Upper lobe of left lung (tissue), 6 donors: ENCODE data around the gene NACC2. TPM values are rescaled to one million over a fixed set of nuclear protein-coding genes. Genes with fewer than 3 reads are reported as not detected.

Source experiments
- ATAC-seq, 2 donors: fragments of 200-7000 bp; cut with Tn5 transposase; one replicate each; pipeline ENCODE4 v1.9.1; 2022; ENCODE audit warnings: mild to moderate bottlenecking in 2 of 2, moderate library complexity in 2 of 2; ENCODE audit not compliant: low FRiP score in 2 of 2
- DNase-seq, 2 donors: peaks; one replicate each; pipeline ENCODE4 v3.0.0-alpha.2; 2019 to 2020
- H3K27ac ChIP-seq, 4 donors: fragments of 200-600 bp; sonication (generic); one replicate each; pipeline ENCODE4 v1.5.1; 2016 to 2019
- H3K27me3 ChIP-seq, 4 donors: fragments of 200-600 bp; sonication (generic); one replicate each; pipeline ENCODE4 v1.5.1; 2017 to 2019
- H3K36me3 ChIP-seq, 4 donors: fragments of 200-600 bp; sonication (generic); one replicate each; pipeline ENCODE4 v1.5.1; 2016 to 2019
- H3K4me1 ChIP-seq, 4 donors: fragments of 200-600 bp; sonication (generic); one replicate each; pipeline ENCODE4 v1.5.1; 2018 to 2019
- H3K4me3 ChIP-seq, 4 donors: fragments of 200-600 bp; sonication (generic); one replicate each; pipeline ENCODE4 v1.5.1; 2017 to 2019; ENCODE audit warnings: mild to moderate bottlenecking in 2 of 4, moderate library complexity in 1 of 4
- H3K9me3 ChIP-seq, 4 donors: fragments of 200-600 bp; sonication (generic); one replicate each; pipeline ENCODE4 v1.5.1; 2018 to 2019
- CTCF ChIP-seq, 6 experiments: fragments of 450-650 bp in 4 of 6; fragments of 200-600 bp in 2 of 6; sonication (generic) in 2 of 6; IDR thresholded peaks; one replicate each; pipeline ENCODE4 v1.5.1; 2016 to 2019; ENCODE audit warnings: antibody characterized with exemption in 6 of 6
- EP300 ChIP-seq, 4 donors: sonication (generic); formaldehyde crosslinking; IDR thresholded peaks; one replicate each; pipeline ENCODE4 v1.5.1; 2017; ENCODE audit warnings: antibody characterized with exemption in 4 of 4, control low read depth in 2 of 4
- POLR2A ChIP-seq, 4 donors: fragments of 450-650 bp; IDR thresholded peaks; one replicate each; pipeline ENCODE4 v1.5.1; 2016 to 2017; ENCODE audit warnings: antibody characterized with exemption in 4 of 4, mild to moderate bottlenecking in 2 of 4
- POLR2AphosphoS5 ChIP-seq, 2 donors: sonication (generic); formaldehyde crosslinking; IDR thresholded peaks; one replicate each; pipeline ENCODE4 v1.5.1; 2017; ENCODE audit warnings: antibody characterized with exemption in 2 of 2
- WGBS, 2 donors: methylation state at CpG; one replicate each; pipeline ENCODE4 v1.1.5; 2017 to 2018; 5-methylcytosine and 5-hydroxymethylcytosine counted together
- total RNA-seq, 6 donors: library from RNA; depleted of rRNA in 4 of 6; stranded (reverse); fragments of >200 nt in 4 of 6; gene quantifications; one replicate each; pipeline versions ENCODE4 v1.1.0 to v1.2.1, GENCODE V29; 2016 to 2021
- donor health status: DM: no; HTN: no; CAD: no; lungs with moderate emphysema.
- donor health status: DM: no; HTN: yes; CAD: no; lungs with severe emphysema.

NACC2 gene
- total RNA-seq, 6 donors from 2014 or later: 16.8 to 38.4 (median 31.3) TPM

GRCh38 chr9:136049491-136050265, 45.4 kb downstream of the NACC2 start:
- peaks cover 51 to 95% (median 69%) of the 10 kb centered on the region in 4 donors for H3K4me1 ChIP-seq

GRCh38 chr9:136048560-136049411, 46.3 kb downstream of the NACC2 start:
- Histone ChIP-seq H3K36me3 (peaks cover 4 to 60% (median 31%) of the 10 kb centered on the region in 4 donors), H3K27ac (no peak overlapping the region), H3K27me3 (no peaks in the 10 kb centered on the region), H3K9me3 (no peaks in the 10 kb centered on the region), H3K4me3 (no peak overlapping the region), H3K4me1 (peaks cover 46 to 93% (median 66%) of the 10 kb centered on the region in 4 donors)
- DNase-seq (peak in 1 of 2 donors; percentile 78), ATAC-seq (no peak)
- WGBS, 2 donors: 80 to 93% methylated on average over 11 to 28 of the region's 30 CpGs
- TF ChIP-seq POLR2AphosphoS5 (IDR thresholded peaks at IDR 0.05) (no peak), POLR2A (IDR thresholded peaks at IDR 0.05) (no peak), CTCF (IDR thresholded peaks at IDR 0.05) (no peak), EP300 (IDR thresholded peaks at IDR 0.05) (no peak)

More at GRCh38 chr9:136049491-136050265, 45.4 kb downstream of the NACC2 start:
- ATAC-seq (no peak), DNase-seq (peak in 1 of 2 donors; percentile 82)
- no peak overlapping the region for H3K4me3 ChIP-seq
- no peak overlapping the region for H3K27ac ChIP-seq
- peaks cover 4 to 53% (median 31%) of the 10 kb centered on the region in 4 donors for H3K36me3 ChIP-seq
- 96 to 97% methylated on average over 39 to 53 of the region's 65 CpGs for WGBS, 2 donors
- H3K27me3 ChIP-seq: no peaks in the 10 kb centered on the region
- TF ChIP-seq POLR2A (IDR thresholded peaks at IDR 0.05) (no peak), EP300 (IDR thresholded peaks at IDR 0.05) (no peak), CTCF (IDR thresholded peaks at IDR 0.05) (no peak), POLR2AphosphoS5 (IDR thresholded peaks at IDR 0.05) (no peak)
- H3K9me3 ChIP-seq: no peaks in the 10 kb centered on the region

- Histone ChIP-seq H3K36me3 (peaks cover 4 to 62% (median 31%) of the 10 kb centered on the region in 4 donors), H3K4me1 (peaks cover 38 to 89% (median 63%) of the 10 kb centered on the region in 4 donors), H3K27ac (peak overlapping the region in 1 of 4 donors; percentile 81), H3K27me3 (no peaks in the 10 kb centered on the region), H3K4me3 (no peak overlapping the region), H3K9me3 (no peaks in the 10 kb centered on the region)
- TF ChIP-seq POLR2A (IDR thresholded peaks at IDR 0.05): no peak
- TF ChIP-seq CTCF (IDR thresholded peaks at IDR 0.05): no peak
- no peak for TF ChIP-seq EP300 (IDR thresholded peaks at IDR 0.05)
- TF ChIP-seq POLR2AphosphoS5 (IDR thresholded peaks at IDR 0.05): no peak
- ATAC-seq (no peak), DNase-seq (no peak)
- 86 to 94% methylated on average over 18 of the region's 21 CpGs for WGBS, 2 donors
These were observed 47.1 kb downstream of the NACC2 start for GRCh38 chr9:136047775-136048559.

GRCh38 chr9:136047076-136047774, 47.9 kb downstream of the NACC2 start:
- DNase-seq (peak in 1 of 2 donors; percentile 78), ATAC-seq (no peak)
- no peaks in the 10 kb centered on the region for H3K27me3 ChIP-seq
- no peak overlapping the region for H3K4me3 ChIP-seq
- H3K4me1 ChIP-seq: peaks cover 30 to 82% (median 55%) of the 10 kb centered on the region in 4 donors
- peak overlapping the region in 3 of 4 donors; percentile 46 to 81 (median 71) for H3K27ac ChIP-seq
- WGBS, 2 donors: 89 to 92% methylated on average over 17 to 31 of the region's 31 CpGs
- no peaks in the 10 kb centered on the region for H3K9me3 ChIP-seq
- TF ChIP-seq CTCF (IDR thresholded peaks at IDR 0.05) (no peak), EP300 (IDR thresholded peaks at IDR 0.05) (no peak), POLR2AphosphoS5 (IDR thresholded peaks at IDR 0.05) (no peak), POLR2A (IDR thresholded peaks at IDR 0.05) (no peak)
- peaks cover 4 to 62% (median 31%) of the 10 kb centered on the region in 4 donors for H3K36me3 ChIP-seq
